Posterior vena cava (tissue), 2 donors: ENCODE results near the gene ECPAS. TPM values are rescaled to one million over a fixed set of nuclear protein-coding genes. Genes with fewer than 3 reads are reported as not detected.
"Not testable (repeated sequence)": the region's sequence is repeated elsewhere in the genome, so short reads cannot be mapped to it uniquely, and the experiment has no call there.

Source experiments
- DNase-seq: peaks from one replicate; pipeline ENCODE4 v3.0.0-alpha.2; 2020; ENCODE audit warnings: low spot score
- intact Hi-C, 2 donors: fragments of 100-400 bp; cut with DNase I; formaldehyde crosslinking; loops; one replicate each; pipeline versions ENCODE4 v1.14.1 to v1.14.2; 2022 to 2023
- total RNA-seq, 2 donors: library from RNA; stranded (reverse); fragmentation: NEBNext Ultra II Directional; extraction: Animal tissue kit (Norgen Biotek cat#: 25700); gene quantifications; one replicate each; pipeline ENCODE4 v1.2.1, GENCODE V29; 2021
- donor health status: DM: yes; HTN: yes; CAD: no.
- donor health status: DM: yes; HTN: yes; CAD: no.

ECPAS gene
- total RNA-seq, 2 donors from 2014 or later: 72.0 to 96.6 TPM

DNA sequence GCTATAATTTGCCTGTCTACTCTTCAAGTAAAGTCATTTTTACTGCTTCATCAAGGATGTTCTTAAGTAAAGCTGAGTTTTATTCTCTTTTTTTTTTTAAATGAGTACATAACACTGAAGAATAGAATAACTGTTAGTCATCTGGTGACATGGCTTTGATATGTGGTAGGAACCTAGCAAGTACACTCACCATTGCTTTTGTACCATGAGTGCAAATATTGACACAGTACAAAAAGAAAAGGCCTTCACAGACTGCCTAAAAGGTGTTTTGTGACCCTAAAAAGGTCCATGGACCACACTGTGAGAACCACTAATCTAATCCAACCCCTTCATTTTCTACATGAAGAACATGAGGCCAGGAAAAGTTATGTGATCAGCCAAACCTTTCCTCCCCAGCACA lies 55.0 kb downstream of the ECPAS start:
- no peak for DNase-seq
- intact Hi-C loops: no loop called here

DNA sequence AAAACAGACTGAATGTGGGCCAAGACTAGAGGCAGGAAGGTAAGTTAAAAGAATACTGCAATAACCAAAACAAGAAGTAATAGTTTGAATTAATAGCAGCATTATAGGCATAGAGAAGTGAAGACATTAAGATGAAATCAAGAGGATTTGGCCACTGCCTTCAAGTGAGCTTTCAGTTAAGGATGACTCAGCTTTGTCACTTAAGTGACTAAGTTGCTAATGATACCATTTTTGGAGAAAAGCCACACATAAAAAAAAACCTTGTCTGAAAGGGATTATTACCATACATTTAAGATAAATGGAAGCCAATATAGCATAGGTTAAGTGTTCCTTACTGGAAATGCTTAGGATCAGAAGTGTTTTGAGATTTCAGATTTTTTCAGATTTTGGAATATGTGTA lies 57.0 kb downstream of the ECPAS start:
- DNase-seq: no peak
- intact Hi-C loops: no loop called here

GRCh38 chr9:111423389-111423788 lies 60.8 kb downstream of the ECPAS start:
- intact Hi-C loops: no loop called here
- DNase-seq: no peak

DNA sequence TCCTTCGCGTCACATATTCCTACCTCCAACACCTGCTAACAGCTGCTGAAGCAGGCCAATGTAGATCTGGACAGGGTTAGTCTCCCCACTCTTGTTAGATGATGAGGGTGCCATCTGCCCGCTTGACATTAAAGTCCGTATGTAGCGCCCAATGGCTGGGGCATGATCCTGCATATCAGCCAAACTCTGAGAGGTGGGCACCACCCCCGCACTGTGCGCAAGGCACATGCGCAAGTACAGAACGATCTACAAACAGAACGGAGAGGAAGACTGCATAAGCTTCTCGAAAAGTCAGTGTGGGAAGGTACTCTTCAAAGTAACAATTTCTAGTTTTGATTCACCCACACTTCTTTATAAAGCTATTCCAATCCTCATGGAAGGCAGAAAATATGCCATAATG lies 69.8 kb downstream of the ECPAS start:
- intact Hi-C loops: no loop called here
- DNase-seq: no peak

- DNase-seq: no peak
- intact Hi-C loops: no loop called here
These were observed 70.2 kb downstream of the ECPAS start for GRCh38 chr9:111413996-111414395.

DNA sequence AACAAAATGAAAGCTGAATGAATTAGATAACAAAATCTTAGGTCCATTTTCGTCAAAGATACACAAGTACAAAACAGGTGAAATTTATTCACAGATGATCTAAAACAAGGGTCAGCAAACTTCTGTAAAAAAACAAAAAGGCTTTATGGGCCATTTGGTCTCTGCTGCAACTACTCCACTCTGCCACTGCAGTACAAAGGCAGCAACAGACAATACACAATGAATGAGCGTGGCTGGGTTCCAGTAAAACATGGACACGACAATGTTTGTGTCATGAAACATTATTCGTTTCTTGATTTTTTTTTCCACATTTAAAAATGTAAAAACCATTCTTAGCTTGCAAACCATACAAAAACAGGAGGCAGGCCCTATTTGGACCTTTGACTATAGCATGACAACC lies 71.9 kb downstream of the ECPAS start:
- DNase-seq: no peak
- intact Hi-C loops: no loop called here

GRCh38 chr9:111411266-111411665 lies 72.9 kb downstream of the ECPAS start:
- intact Hi-C loops: no loop called here
- no peak for DNase-seq

GRCh38 chr9:111407813-111408212 lies 76.4 kb downstream of the ECPAS start:
- intact Hi-C loops: no loop called here
- DNase-seq: no peak

- DNase-seq: no peak
- intact Hi-C loops: no loop called here
These were observed 78.5 kb downstream of the ECPAS start for GRCh38 chr9:111405701-111406100.

- DNase-seq, intact Hi-C loops: not testable (repeated sequence)
These were observed 82.7 kb downstream of the ECPAS start for GRCh38 chr9:111401486-111401885.

DNA sequence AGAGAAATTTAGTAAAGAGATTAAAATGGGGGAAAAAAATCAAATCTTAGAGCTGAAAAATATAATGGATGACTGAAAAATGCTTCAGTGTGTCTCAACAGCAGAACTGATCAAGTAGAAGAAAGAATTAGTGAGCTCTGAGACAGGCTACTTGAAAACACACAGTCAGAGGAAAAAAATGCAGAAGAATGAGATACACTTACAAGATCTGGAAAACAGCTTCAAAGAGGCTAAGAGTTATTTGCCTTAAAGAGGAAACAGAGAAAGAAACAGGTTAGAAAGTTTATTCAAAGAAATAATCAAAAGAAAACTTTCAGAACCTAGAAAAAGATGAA lies 83.7 kb downstream of the ECPAS start:
- intact Hi-C loops: no loop called here
- no peak for DNase-seq

DNA sequence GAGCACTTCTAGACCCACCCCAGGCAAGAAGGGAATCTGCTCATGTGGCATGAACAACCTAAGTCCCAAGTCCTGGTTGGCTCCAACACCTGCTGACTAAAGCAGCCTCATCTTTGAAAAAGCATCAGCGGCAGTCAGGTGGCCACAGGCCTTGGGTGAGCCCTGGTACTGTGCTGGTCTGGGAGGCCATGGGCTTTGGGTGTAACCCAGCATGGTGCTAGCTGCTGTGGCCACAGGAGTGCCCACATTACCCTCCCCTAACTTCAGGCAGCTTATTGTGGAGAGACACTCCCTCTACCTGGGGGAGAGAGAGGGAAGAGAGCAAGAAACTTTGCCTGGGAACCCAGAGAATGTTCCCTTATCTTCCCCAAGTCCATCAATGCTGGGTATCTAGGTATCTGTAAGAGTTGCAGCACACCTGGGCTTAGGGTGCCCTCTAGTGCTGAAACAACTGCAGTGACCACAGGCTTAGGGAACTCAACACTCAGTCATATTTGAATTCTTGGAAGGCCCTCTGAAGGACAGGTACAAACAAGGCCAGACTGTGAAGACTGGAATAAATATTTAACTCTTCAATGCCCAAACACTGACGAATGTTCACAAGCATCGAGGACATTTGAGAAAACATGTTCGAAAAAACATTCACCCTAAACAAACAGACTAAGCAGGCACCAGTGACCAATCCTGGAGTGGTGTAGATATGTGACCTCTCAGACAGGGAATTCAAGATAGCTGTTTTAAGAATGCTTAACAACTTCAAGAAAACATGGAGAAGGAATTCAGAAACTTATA lies 84.2 kb downstream of the ECPAS start:
- DNase-seq: no peak
- intact Hi-C loops: no loop called here

DNA sequence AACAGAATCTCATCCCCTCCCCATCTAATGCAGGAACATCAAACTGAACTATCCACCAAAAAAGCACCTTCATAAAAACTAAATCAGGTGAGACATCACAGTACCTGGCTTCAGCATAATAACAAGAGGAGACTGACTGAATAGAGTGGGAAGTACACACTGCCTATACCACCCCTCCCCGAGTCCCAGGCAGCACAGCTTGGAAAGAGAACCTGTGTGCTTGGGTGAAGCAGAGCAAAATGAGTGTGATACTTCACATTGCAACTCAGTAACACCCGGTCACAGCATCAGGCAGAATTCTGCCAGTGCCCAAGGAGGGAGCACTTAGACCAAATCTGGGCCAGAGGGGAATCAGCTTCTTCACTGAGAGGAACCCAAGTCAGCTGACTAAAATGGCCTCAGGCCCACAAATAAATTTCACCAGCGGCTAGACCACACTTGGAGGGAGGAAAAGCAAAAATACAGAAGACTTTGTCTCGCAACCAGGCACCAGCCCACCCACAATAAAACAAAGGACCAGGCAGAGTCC lies 84.9 kb downstream of the ECPAS start:
- DNase-seq: no peak
- intact Hi-C loops: no loop called here

- DNase-seq: no peak
- intact Hi-C loops: no loop called here
These were observed 90.2 kb downstream of the ECPAS start for GRCh38 chr9:111393971-111394370.

GRCh38 chr9:111389406-111389805 lies 94.8 kb downstream of the ECPAS start:
- intact Hi-C loops: no loop called here
- no peak for DNase-seq

DNA sequence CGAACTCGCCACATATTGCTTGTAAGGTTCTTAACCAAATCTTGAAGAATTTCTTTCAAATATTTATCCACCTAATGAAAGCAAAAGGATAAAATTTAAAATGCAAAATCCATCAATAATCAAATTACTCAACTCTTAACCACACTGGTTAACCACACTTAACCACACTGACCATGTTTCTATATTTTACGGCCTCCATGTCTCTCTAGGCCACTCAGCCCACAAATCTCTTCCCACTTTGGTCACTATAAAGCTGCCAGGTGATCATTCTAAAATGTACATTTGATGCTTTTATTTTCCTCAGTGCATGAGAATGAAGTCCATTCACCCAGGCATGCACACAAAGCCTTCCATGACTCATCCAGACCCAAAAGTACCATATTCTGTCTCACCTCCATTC lies 97.8 kb downstream of the ECPAS start:
- DNase-seq: no peak
- intact Hi-C loops: no loop called here

- intact Hi-C loops: no loop called here
- DNase-seq: no peak
These were observed 103.2 kb downstream of the ECPAS start for GRCh38 chr9:111381006-111381405.

- intact Hi-C loops: no loop called here
These were observed 108.2 kb downstream of the ECPAS start for GRCh38 chr9:111375817-111376564.

DNA sequence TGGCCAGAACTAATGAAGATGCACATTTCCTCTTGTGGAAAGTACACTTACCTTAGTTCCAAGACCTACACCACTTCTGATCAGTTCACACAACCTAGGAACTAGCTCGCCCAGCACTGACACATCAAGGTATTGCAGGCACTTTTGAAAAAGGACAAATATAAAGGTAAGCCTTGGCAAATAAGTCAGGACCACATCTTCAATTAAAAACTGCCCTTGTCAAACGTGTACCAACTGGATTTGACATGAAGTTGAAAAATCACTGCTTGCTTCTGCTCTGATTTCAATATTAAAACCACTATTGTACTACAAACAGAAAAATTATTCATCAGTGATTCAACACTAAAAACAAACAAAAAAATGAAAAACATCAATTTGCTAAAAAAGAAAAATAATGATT lies 109.1 kb downstream of the ECPAS start:
- DNase-seq: no peak

More at GRCh38 chr9:111375817-111376564, 108.2 kb downstream of the ECPAS start:
- no peak for DNase-seq

GRCh38 chr9:111372297-111372696 lies 111.9 kb downstream of the ECPAS start:
- intact Hi-C loops: no loop called here
- no peak for DNase-seq

More for the DNA sequence above, 109.1 kb downstream of the ECPAS start:
- intact Hi-C loops: no loop called here

GRCh38 chr9:111366978-111367377 lies 117.2 kb downstream of the ECPAS start:
- intact Hi-C loops: no loop called here
- no peak for DNase-seq
